ENCODE results near the gene LIPC. TPM values are rescaled to one million over a fixed set of nuclear protein-coding genes. Genes with fewer than 3 reads are reported as not detected.
A peak's percentile ranks its signal among the peaks of the same experiment; 100 is the strongest.

LIPC gene
- total RNA-seq, 4 donors from 2014 or later: 0.47 TPM; not detected in 3

DNA sequence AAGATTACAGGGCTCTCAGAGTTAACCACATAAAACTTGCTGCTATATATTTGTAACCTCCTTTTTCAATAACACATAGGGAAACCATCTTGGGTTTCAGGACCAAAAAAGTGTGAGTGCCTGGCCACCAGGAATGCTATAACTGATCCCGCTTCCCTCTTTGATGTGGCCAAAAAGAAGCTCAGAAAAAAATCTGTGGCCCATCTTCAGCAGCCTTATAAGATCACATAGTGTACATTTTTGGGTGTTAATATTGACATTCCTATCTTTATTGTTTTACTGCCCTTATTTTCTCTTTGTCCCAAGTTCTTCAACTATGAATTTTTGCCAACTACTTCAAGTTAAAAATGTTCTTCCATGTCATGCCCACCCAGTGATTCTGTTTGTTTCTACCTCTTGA is 102.8 kb downstream of the LIPC start:
- in situ Hi-C loops (cut with MboI; ENCODE audit: low sequenced_read_pairs in 4 of 4): no loop called here
- intact Hi-C loops (cut with DNase I; ENCODE audit: low total_unique reads): no loop called here
- TF ChIP-seq POLR2A (IDR thresholded peaks at IDR 0.05) (no peak), CTCF (IDR thresholded peaks at IDR 0.05 in 4 of 5, conservative IDR thresholded peaks at IDR 0.05 in 1 of 5) (no peak)

DNA sequence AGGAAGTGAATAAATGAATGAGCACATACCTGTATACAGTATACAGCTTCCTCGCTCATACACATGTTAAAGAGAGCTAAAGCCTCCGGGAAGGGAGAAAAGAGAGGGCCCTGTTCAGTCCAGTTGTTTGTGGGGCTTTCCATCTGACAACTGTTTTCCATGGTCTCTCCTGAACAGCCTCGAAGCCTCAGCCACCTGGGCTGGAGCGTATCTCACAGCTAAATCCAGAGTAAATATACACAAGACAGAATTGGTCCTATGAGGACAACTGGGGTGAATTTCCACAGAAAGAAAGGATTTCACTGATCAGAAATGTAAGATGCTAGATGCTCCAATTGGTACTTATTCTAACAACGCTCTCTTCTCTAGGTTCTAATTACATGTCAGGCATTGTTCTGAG is 103.5 kb downstream of the LIPC start:
- no peak for ATAC-seq
- H3K36me3 ChIP-seq: no peaks in the 10 kb centered on the region
- intact Hi-C loops (cut with DNase I; ENCODE audit: low total_unique reads): no loop called here
- no peaks in the 10 kb centered on the region for H3K9me3 ChIP-seq
- no peaks in the 10 kb centered on the region for H3K27me3 ChIP-seq
- in situ Hi-C loops (cut with MboI; ENCODE audit: low sequenced_read_pairs in 4 of 4): no loop called here
- H3K4me1 ChIP-seq: peaks cover 0 to 13% of the 10 kb centered on the region in 2 donors
- H3K27ac ChIP-seq: no peak overlapping the region
- DNase-seq: no peak
- no peak for TF ChIP-seq POLR2A (IDR thresholded peaks at IDR 0.05)
- no peak for TF ChIP-seq CTCF (IDR thresholded peaks at IDR 0.05 in 4 of 5, conservative IDR thresholded peaks at IDR 0.05 in 1 of 5)
- H3K4me3 ChIP-seq: no peak overlapping the region

More for the DNA sequence above, 102.8 kb downstream of the LIPC start:
- DNase-seq (no peak), ATAC-seq (no peak)
- H3K27ac ChIP-seq: no peak overlapping the region
- H3K4me3 ChIP-seq: no peak overlapping the region
- H3K4me1 ChIP-seq: peaks cover 0 to 13% of the 10 kb centered on the region in 2 donors
- no peaks in the 10 kb centered on the region for H3K27me3 ChIP-seq
- no peaks in the 10 kb centered on the region for H3K36me3 ChIP-seq
- no peaks in the 10 kb centered on the region for H3K9me3 ChIP-seq

DNA sequence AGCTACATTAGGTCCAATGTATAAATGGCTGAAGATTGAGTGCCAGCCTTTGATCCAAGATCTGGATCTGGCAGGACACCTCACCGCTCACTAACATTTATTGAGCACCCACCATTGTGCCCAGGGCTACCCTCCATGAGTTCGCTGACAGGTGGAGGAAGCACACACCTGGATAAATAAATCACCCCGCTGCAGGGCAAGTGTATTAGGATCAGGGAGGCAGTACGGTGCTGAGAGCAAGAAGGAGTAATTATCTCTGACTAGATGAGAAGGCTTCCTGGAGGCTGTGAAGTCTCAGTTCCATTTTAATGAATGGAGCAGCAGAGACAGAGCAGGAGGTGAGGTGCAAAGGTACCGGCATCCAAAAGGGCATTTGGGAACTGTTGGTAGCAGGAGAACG is 104.1 kb downstream of the LIPC start:
- Histone ChIP-seq H3K27ac (peak overlapping the region in 1 of 4 donors; percentile 33), H3K9me3 (no peaks in the 10 kb centered on the region), H3K4me3 (no peak overlapping the region), H3K36me3 (no peaks in the 10 kb centered on the region), H3K4me1 (peaks cover 0 to 13% of the 10 kb centered on the region in 2 donors), H3K27me3 (no peaks in the 10 kb centered on the region)
- ATAC-seq (no peak), DNase-seq (no peak)
- intact Hi-C loops (cut with DNase I; ENCODE audit: low total_unique reads) (no loop called here), in situ Hi-C loops (cut with MboI; ENCODE audit: low sequenced_read_pairs in 4 of 4) (no loop called here)
- no peak for TF ChIP-seq CTCF (IDR thresholded peaks at IDR 0.05 in 4 of 5, conservative IDR thresholded peaks at IDR 0.05 in 1 of 5)

DNA sequence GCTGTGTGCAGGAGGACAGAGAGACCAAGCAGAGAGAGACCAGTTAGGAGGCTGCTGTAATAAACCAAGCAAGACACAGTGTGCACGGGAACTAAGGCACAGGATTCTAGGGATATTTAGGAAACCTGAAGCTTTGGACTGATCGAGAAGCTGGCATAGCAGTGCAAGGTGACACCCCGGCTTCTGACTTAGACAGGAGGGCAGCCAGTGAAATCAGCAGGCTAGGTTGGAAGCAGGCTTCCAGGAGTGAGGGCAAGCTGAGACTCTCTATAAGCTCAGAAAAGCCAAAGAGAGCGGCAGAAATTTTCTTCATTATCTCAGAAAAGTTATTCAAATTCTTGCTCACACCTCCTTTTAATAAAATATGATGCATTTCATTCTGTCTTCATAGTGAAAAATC is 104.6 kb downstream of the LIPC start:
- H3K27me3 ChIP-seq: no peaks in the 10 kb centered on the region
- intact Hi-C loops (cut with DNase I; ENCODE audit: low total_unique reads) (no loop called here), in situ Hi-C loops (cut with MboI; ENCODE audit: low sequenced_read_pairs in 4 of 4) (no loop called here)
- H3K36me3 ChIP-seq: no peaks in the 10 kb centered on the region
- ATAC-seq (peak; percentile 81 to 88), DNase-seq (peak; percentile 30 to 43)
- H3K4me1 ChIP-seq: peaks cover 0 to 13% of the 10 kb centered on the region in 2 donors
- H3K9me3 ChIP-seq: no peaks in the 10 kb centered on the region
- H3K27ac ChIP-seq: peak overlapping the region in 1 of 4 donors; percentile 42
- no peak overlapping the region for H3K4me3 ChIP-seq
- TF ChIP-seq CTCF (IDR thresholded peaks at IDR 0.05 in 4 of 5, conservative IDR thresholded peaks at IDR 0.05 in 1 of 5) (no peak), POLR2A (IDR thresholded peaks at IDR 0.05) (no peak)

DNA sequence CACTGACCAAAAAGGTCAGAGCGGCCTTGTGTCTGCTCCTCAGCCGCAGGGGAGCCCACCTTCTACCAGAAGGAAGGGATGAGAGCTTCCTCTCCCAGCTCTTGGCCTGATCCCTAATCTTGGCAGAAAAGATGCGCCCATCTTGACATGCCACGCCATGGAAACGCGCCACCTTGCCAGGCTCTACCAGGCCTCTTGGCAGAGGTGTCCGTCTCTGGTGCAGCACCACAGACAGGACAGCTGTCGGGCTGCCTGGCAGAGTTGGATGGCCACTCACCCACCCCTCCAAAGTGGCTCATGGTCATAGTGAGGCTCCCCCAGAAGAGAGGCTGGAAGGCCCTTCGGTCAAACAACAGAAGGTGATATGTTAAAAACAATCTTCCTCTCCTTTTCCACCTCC is 105.2 kb downstream of the LIPC start:
- TF ChIP-seq POLR2A (IDR thresholded peaks at IDR 0.05): no peak
- TF ChIP-seq CTCF (IDR thresholded peaks at IDR 0.05 in 4 of 5, conservative IDR thresholded peaks at IDR 0.05 in 1 of 5): no peak
- in situ Hi-C loops (cut with MboI; ENCODE audit: low sequenced_read_pairs in 4 of 4) (no loop called here), intact Hi-C loops (cut with DNase I; ENCODE audit: low total_unique reads) (no loop called here)
- Histone ChIP-seq H3K4me3 (no peak overlapping the region), H3K27me3 (no peaks in the 10 kb centered on the region), H3K36me3 (no peaks in the 10 kb centered on the region), H3K27ac (no peak overlapping the region), H3K4me1 (peaks cover 0 to 13% of the 10 kb centered on the region in 2 donors), H3K9me3 (no peaks in the 10 kb centered on the region)
- peak in 1 of 2 donors; percentile 15 for ATAC-seq
- no peak for DNase-seq
